HepG2 (cell line): ENCODE results near the gene CENATAC. TPM values are rescaled to one million over a fixed set of nuclear protein-coding genes. Genes with fewer than 3 reads are reported as not detected.

ENCODE experiments used
- ADNP ChIP-seq: sonication (generic); formaldehyde crosslinking; IDR thresholded peaks from 2 replicates; pipeline ENCODE4 v1.4.0; 2020; ENCODE audit warnings: missing genetic modification reagents
- ATAD3A ChIP-seq: sonication (generic); formaldehyde crosslinking; IDR thresholded peaks from 2 replicates; pipeline ENCODE4 v1.4.0; 2020; ENCODE audit warnings: missing genetic modification reagents
- BCL6 ChIP-seq: IDR thresholded peaks from 2 replicates; pipeline ENCODE4 v1.6.1; 2016; ENCODE audit warnings: missing genetic modification reagents, missing compliant biosample characterization
- DBP ChIP-seq: sonication (generic); formaldehyde crosslinking; IDR thresholded peaks from 2 replicates; pipeline ENCODE4 v1.4.0; 2020; ENCODE audit warnings: missing genetic modification reagents; ENCODE audit errors: not compliant biosample characterization
- DNMT3B ChIP-seq: conservative IDR thresholded peaks from 2 replicates; pipeline ENCODE4 v1.6.1; 2016; ENCODE audit warnings: missing biosample characterization, control low read depth
- FOXK2 ChIP-seq: fragments of 450-650 bp; IDR thresholded peaks from 2 replicates; pipeline ENCODE4 v1.6.1; 2016
- HDAC2 ChIP-seq: sonication (generic); formaldehyde crosslinking; IDR thresholded peaks from 2 replicates; pipeline ENCODE4 v1.4.0; 2020; ENCODE audit warnings: missing genetic modification reagents
- HES4 ChIP-seq: sonication (generic); formaldehyde crosslinking; IDR thresholded peaks from 2 replicates; pipeline ENCODE4 v1.9.0; 2021; ENCODE audit warnings: mild to moderate bottlenecking, missing genetic modification reagents, borderline replicate concordance
- HIC2 ChIP-seq: sonication (generic); formaldehyde crosslinking; IDR thresholded peaks from 2 replicates; pipeline ENCODE4 v1.9.0; 2022; ENCODE audit warnings: low read depth, missing genetic modification reagents
- KAT7 ChIP-seq: IDR thresholded peaks from 2 replicates; pipeline ENCODE4 v1.6.1; 2018; ENCODE audit warnings: borderline replicate concordance, missing compliant biosample characterization
- KLF12 ChIP-seq: sonication (generic); formaldehyde crosslinking; IDR thresholded peaks from 2 replicates; pipeline ENCODE4 v1.4.0; 2020; ENCODE audit warnings: missing genetic modification reagents, borderline replicate concordance
- MXI1 ChIP-seq: IDR thresholded peaks from 3 replicates; pipeline ENCODE4 v1.6.1; 2012; ENCODE audit warnings: low read depth, low read length, inconsistent platforms, borderline replicate concordance
- NBN ChIP-seq: fragments of 450-650 bp; conservative IDR thresholded peaks from 2 replicates; pipeline ENCODE4 v1.6.1; 2017
- RARG ChIP-seq: sonication (generic); formaldehyde crosslinking; IDR thresholded peaks from 2 replicates; pipeline ENCODE4 v1.4.0; 2020; ENCODE audit warnings: low read depth, mild to moderate bottlenecking, missing genetic modification reagents
- REST ChIP-seq, 2 experiments: IDR thresholded peaks; 2 replicates each; pipeline ENCODE4 v1.6.1; 2011 to 2012; ENCODE audit warnings: low read length in 2 of 2, borderline replicate concordance in 1 of 2, low read depth in 1 of 2, mild to moderate bottlenecking in 1 of 2, moderate library complexity in 1 of 2
- SRSF4 ChIP-seq: fragments of 200-400 bp; formaldehyde crosslinking; IDR thresholded peaks from one replicate; pipeline ENCODE4 v1.6.1; 2018; ENCODE audit warnings: mild to moderate bottlenecking, low read depth, low read length, moderate library complexity; ENCODE audit not compliant: poor library complexity, severe bottlenecking
- SUZ12 ChIP-seq: fragments of 150-350 bp; IDR thresholded peaks from 2 replicates; pipeline ENCODE4 v1.6.1; 2014; ENCODE audit warnings: low read depth, low read length
- USF2 ChIP-seq, 2 experiments: sonication (generic) in 1 of 2; formaldehyde crosslinking in 1 of 2; IDR thresholded peaks; 2 replicates each; pipeline versions ENCODE4 v1.5.1 to v1.6.1; 2011 to 2020; ENCODE audit warnings: borderline replicate concordance in 1 of 2, low read depth in 1 of 2, low read length in 1 of 2, mild to moderate bottlenecking in 1 of 2, missing genetic modification reagents in 1 of 2, moderate library complexity in 1 of 2
- ZNF484 ChIP-seq: sonication (generic); formaldehyde crosslinking; IDR thresholded peaks from 2 replicates; pipeline ENCODE4 v1.5.1; 2020; ENCODE audit warnings: mild to moderate bottlenecking, low read depth, missing genetic modification reagents, borderline replicate concordance
- ZNF546 ChIP-seq: sonication (generic); formaldehyde crosslinking; conservative IDR thresholded peaks from 2 replicates; pipeline ENCODE4 v1.8.1; 2023; ENCODE audit warnings: mild to moderate bottlenecking, missing genetic modification reagents
- ZNF562 ChIP-seq: sonication (generic); formaldehyde crosslinking; IDR thresholded peaks from 2 replicates; pipeline ENCODE4 v1.8.0; 2022; ENCODE audit warnings: missing genetic modification reagents, borderline replicate concordance
- ZNF841 ChIP-seq: sonication (generic); formaldehyde crosslinking; IDR thresholded peaks from 2 replicates; pipeline ENCODE4 v1.8.1; 2023; ENCODE audit warnings: missing genetic modification reagents, borderline replicate concordance
- polyA plus RNA-seq, 8 experiments: library from polyadenylated mRNA; depleted of rRNA in 3 of 8; stranded (reverse) in 7 of 8; unstranded in 1 of 8; fragments of >200 nt; fragmentation: Illumina TruSeq in 4 of 8; extraction: Trizol in 4 of 8; gene quantifications; 2 replicates each; pipeline versions ENCODE4 v1.2.1 to v1.2.3, GENCODE V29; 2011 to 2016; ENCODE audit warnings: low read depth in 4 of 8, missing spikeins in 1 of 8, mixed read lengths in 1 of 8; ENCODE audit not compliant: insufficient read depth in 1 of 8
- total RNA-seq, 5 experiments: library from RNA; depleted of rRNA; stranded (reverse); fragments of >200 nt; fragmentation: Illumina TruSeq; extraction: Trizol; gene quantifications; 2 replicates each; pipeline ENCODE4 v1.2.3, GENCODE V29; 2016; ENCODE audit warnings: low read depth in 1 of 5

CENATAC gene
- total and polyA plus RNA-seq, 2 of the 13 experiments (the other 11 are each of a cell fraction or from before 2014, with no cell fraction given): 21.7 to 25.0 TPM

- TF ChIP-seq ATAD3A (CRISPR knock-in tag): no peak
- TF ChIP-seq USF2 (IDR thresholded peaks at IDR 0.05; ENCODE audit: low read depth, low read length): no peak
- TF ChIP-seq USF2 (CRISPR knock-in tag; IDR thresholded peaks at IDR 0.05; ENCODE audit: borderline replicate concordance): no peak
- no peak for TF ChIP-seq DNMT3B (CRISPR knock-in tag)
- TF ChIP-seq ZNF484 (CRISPR knock-in tag): no peak
- no peak for TF ChIP-seq FOXK2
- TF ChIP-seq NBN: no peak
- 0 out of 2 replicates have a peak, but pooled peaks have one; percentile 40 for TF ChIP-seq HES4
- no peak for TF ChIP-seq SRSF4
- TF ChIP-seq ZNF562 (CRISPR knock-in tag): no peak
- TF ChIP-seq ZNF546 (CRISPR knock-in tag): no peak
- TF ChIP-seq DBP: no peak
- TF ChIP-seq RARG (CRISPR knock-in tag): no peak
- TF ChIP-seq HDAC2: peak; percentile 59
- no peak; the same call in 1 of the 2 replicates for TF ChIP-seq KAT7 (CRISPR knock-in tag)
- no peak for TF ChIP-seq KLF12 (CRISPR knock-in tag)
- TF ChIP-seq BCL6: no peak
- TF ChIP-seq ADNP (CRISPR knock-in tag): no peak
- no peak for TF ChIP-seq SUZ12
- no peak for TF ChIP-seq HIC2 (CRISPR knock-in tag)
- TF ChIP-seq MXI1: peak; percentile 27; the same call in 1 of the 3 replicates
- TF ChIP-seq ZNF841 (CRISPR knock-in tag): no peak
- TF ChIP-seq REST (IDR thresholded peaks at IDR 0.05; ENCODE audit: borderline replicate concordance in 1 of 2, low read depth in 1 of 2, low read length in 2 of 2): no peak
Observed at GRCh38 chr11:119029340-119030028, 31.5 kb downstream of the CENATAC start (continued).
